NCI-H82 treated with DMSO at 0.1 percent for 48 hours (cell line): ENCODE measurements around the gene DAZAP1.

Experiments used
- DNase-seq: peaks from one replicate; lab custom pipeline; 2025; ENCODE audit not compliant: unreplicated experiment; lab: John Stamatoyannopoulos, UW

The DAZAP1 gene

GRCh38 chr19:1407528-1408299, at the start of gene DAZAP1:
DAZAP1 (plus strand) TSS chr19:1407586; CDS start chr19:1407774, 188 bp downstream.
- DNase-seq: no peak

- DNase-seq: no peak
Measured at GRCh38 chr19:1360126-1360817, 47.1 kb upstream of the DAZAP1 start.

- no peak for DNase-seq
Measured at GRCh38 chr19:1360818-1361461, 46.4 kb upstream of the DAZAP1 start.

GRCh38 chr19:1361601-1362386, 45.6 kb upstream of the DAZAP1 start:
- no peak for DNase-seq

GRCh38 chr19:1362387-1363257, 44.8 kb upstream of the DAZAP1 start:
- DNase-seq: no peak

GRCh38 chr19:1363599-1363998, 43.8 kb upstream of the DAZAP1 start:
- DNase-seq: no peak

GRCh38 chr19:1364070-1364704, 43.2 kb upstream of the DAZAP1 start:
- no peak for DNase-seq

- no peak for DNase-seq
Measured at GRCh38 chr19:1365319-1366269, 41.8 kb upstream of the DAZAP1 start.

- no peak for DNase-seq
Measured at GRCh38 chr19:1366296-1366695, 41.1 kb upstream of the DAZAP1 start.

- DNase-seq: no peak
Measured at GRCh38 chr19:1366899-1367870, 40.2 kb upstream of the DAZAP1 start.

GRCh38 chr19:1369214-1369805, 38.1 kb upstream of the DAZAP1 start:
- DNase-seq: no peak

- DNase-seq: no peak
Measured at GRCh38 chr19:1370579-1371361, 36.6 kb upstream of the DAZAP1 start.

- no peak for DNase-seq
Measured at GRCh38 chr19:1373042-1373533, 34.3 kb upstream of the DAZAP1 start.

GRCh38 chr19:1373534-1374249, 33.7 kb upstream of the DAZAP1 start:
- DNase-seq: peak; percentile 53

- no peak for DNase-seq
Measured at GRCh38 chr19:1374250-1374577, 33.2 kb upstream of the DAZAP1 start.

- no peak for DNase-seq
Measured at GRCh38 chr19:1376415-1376805, 31.0 kb upstream of the DAZAP1 start.
